Activated CD8-positive, alpha-beta memory T cell treated with anti-CD3 and anti-CD28 coated beads for 24 hours (primary cell): Measurements from ENCODE around the gene PSMD1.
"Not testable (repeated sequence)": the region's sequence is repeated elsewhere in the genome, so short reads cannot be mapped to it uniquely, and the experiment has no call there.

ENCODE experiments used
- DNase-seq: peaks from one replicate; pipeline ENCODE4 v3.0.0-alpha.2; 2020

PSMD1 gene

GRCh38 chr2:231163011-231163410, 106.3 kb downstream of the PSMD1 start:
- no peak for DNase-seq

- DNase-seq = no peak
These were observed 106.9 kb downstream of the PSMD1 start for GRCh38 chr2:231163414-231164095.

GRCh38 chr2:231167745-231168459, 111.2 kb downstream of the PSMD1 start:
- DNase-seq = no peak

- DNase-seq = no peak
These were observed 111.9 kb downstream of the PSMD1 start for GRCh38 chr2:231168460-231169139.

- no peak for DNase-seq
These were observed 112.8 kb downstream of the PSMD1 start for GRCh38 chr2:231169488-231169887.

GRCh38 chr2:231170055-231170454, 113.4 kb downstream of the PSMD1 start:
- DNase-seq = no peak

- no peak for DNase-seq
These were observed 115.4 kb downstream of the PSMD1 start for GRCh38 chr2:231172025-231172424.

GRCh38 chr2:231174211-231174651, 117.6 kb downstream of the PSMD1 start:
- no peak for DNase-seq

- no peak for DNase-seq
These were observed 119.4 kb downstream of the PSMD1 start for GRCh38 chr2:231176066-231176465.

GRCh38 chr2:231177156-231178025, 120.7 kb downstream of the PSMD1 start:
- no peak for DNase-seq

- not testable (repeated sequence) for DNase-seq
These were observed 122.1 kb downstream of the PSMD1 start for GRCh38 chr2:231178805-231179204.

- peak; percentile 52 for DNase-seq
These were observed 125.3 kb downstream of the PSMD1 start for GRCh38 chr2:231181860-231182512.

- DNase-seq = peak; percentile 44
These were observed 125.8 kb downstream of the PSMD1 start for GRCh38 chr2:231182513-231182899.

- DNase-seq = peak; percentile 47
These were observed 127.2 kb downstream of the PSMD1 start for GRCh38 chr2:231183851-231184250.

- DNase-seq = peak; percentile 26
These were observed 127.7 kb downstream of the PSMD1 start for GRCh38 chr2:231184319-231184718.

- DNase-seq = peak; percentile 50
These were observed 128.5 kb downstream of the PSMD1 start for GRCh38 chr2:231185050-231185725.

GRCh38 chr2:231185886-231186285, 129.2 kb downstream of the PSMD1 start:
- DNase-seq = no peak

- DNase-seq = no peak
These were observed 129.7 kb downstream of the PSMD1 start for GRCh38 chr2:231186325-231186724.

- peak; percentile 21 for DNase-seq
These were observed 131.3 kb downstream of the PSMD1 start for GRCh38 chr2:231187736-231188505.

- DNase-seq = peak; percentile 44
These were observed 132.0 kb downstream of the PSMD1 start for GRCh38 chr2:231188506-231189170.
